Colonic mucosa (tissue), 4 donors: ENCODE data around the gene PRLR. TPM values are rescaled to one million over a fixed set of nuclear protein-coding genes. Genes with fewer than 3 reads are reported as not detected.

ENCODE experiments used
- DNase-seq: peaks from one replicate; pipeline ENCODE4 v3.0.0-alpha.2; 2020
- H3K27ac ChIP-seq: fragments of 200-600 bp; one replicate; pipeline ENCODE4 v1.8.0; 2021
- H3K27me3 ChIP-seq: fragments of 200-600 bp; one replicate; pipeline ENCODE4 v1.8.0; 2021
- H3K36me3 ChIP-seq: fragments of 200-600 bp; one replicate; pipeline ENCODE4 v1.8.0; 2021
- H3K4me1 ChIP-seq: fragments of 200-600 bp; one replicate; pipeline ENCODE4 v1.8.0; 2021; ENCODE audit warnings: mild to moderate bottlenecking
- H3K4me3 ChIP-seq: fragments of 200-600 bp; one replicate; pipeline ENCODE4 v1.8.0; 2021
- H3K9ac ChIP-seq, 2 donors: one replicate each; pipeline ENCODE4 v1.7.0; 2013; ENCODE audit warnings: control low read depth in 2 of 2, low read depth in 2 of 2, low read length in 2 of 2
- H3K9me3 ChIP-seq: fragments of 200-600 bp; one replicate; pipeline ENCODE4 v1.8.0; 2021
- CTCF ChIP-seq: fragments of 200-600 bp; IDR thresholded peaks from one replicate; pipeline ENCODE4 v1.8.0; 2022; ENCODE audit warnings: antibody characterized with exemption, mild to moderate bottlenecking
- intact Hi-C: fragments of 100-400 bp; cut with DNase I; formaldehyde crosslinking; loops from one replicate; pipeline ENCODE4 v1.14.1; 2022
- total RNA-seq, 2 donors: library from RNA; stranded (reverse); fragmentation: NEBNext Ultra II Directional in 1 of 2; extraction: Animal tissue kit (Norgen Biotek cat#: 25700) in 1 of 2; gene quantifications; one replicate each; pipeline ENCODE4 v1.2.1, GENCODE V29; 2021
- donor health status: healthy.
- donor health status: DM: no; HTN: no; CAD: no.
- donor health status: DM: no; HTN: no; CAD: no.

PRLR gene
- total RNA-seq, 2 donors from 2014 or later = 23.7 to 38.6 TPM

GRCh38 chr5:35058374-35058788 lies 171.9 kb downstream of the PRLR start:
- Histone ChIP-seq H3K4me1 (no peaks in the 10 kb centered on the region), H3K4me3 (no peak overlapping the region), H3K27ac (no peak overlapping the region), H3K27me3 (no peaks in the 10 kb centered on the region), H3K36me3 (no peaks in the 10 kb centered on the region), H3K9me3 (no peaks in the 10 kb centered on the region), H3K9ac (no peak overlapping the region)
- intact Hi-C loops = no loop called here
- no peak for DNase-seq
- TF ChIP-seq CTCF = no peak

GRCh38 chr5:35056686-35057085 lies 173.6 kb downstream of the PRLR start:
- no peaks in the 10 kb centered on the region for H3K36me3 ChIP-seq
- H3K9me3 ChIP-seq = no peaks in the 10 kb centered on the region
- DNase-seq = no peak
- TF ChIP-seq CTCF = no peak
- H3K4me3 ChIP-seq = no peak overlapping the region
- H3K27me3 ChIP-seq = no peaks in the 10 kb centered on the region
- H3K27ac ChIP-seq = no peak overlapping the region
- no peaks in the 10 kb centered on the region for H3K4me1 ChIP-seq
- intact Hi-C loops = no loop called here
- H3K9ac ChIP-seq = no peak overlapping the region

GRCh38 chr5:35052838-35053237 lies 177.4 kb downstream of the PRLR start:
- no peak for DNase-seq
- Histone ChIP-seq H3K27me3 (no peaks in the 10 kb centered on the region), H3K9me3 (no peaks in the 10 kb centered on the region), H3K9ac (no peak overlapping the region), H3K4me3 (no peak overlapping the region), H3K4me1 (no peaks in the 10 kb centered on the region), H3K27ac (no peak overlapping the region), H3K36me3 (no peaks in the 10 kb centered on the region)
- no peak for TF ChIP-seq CTCF
- intact Hi-C loops = no loop called here

GRCh38 chr5:35050541-35051126 lies 179.7 kb downstream of the PRLR start:
- H3K27ac ChIP-seq = no peak overlapping the region
- intact Hi-C loops = no loop called here
- no peak for DNase-seq

GRCh38 chr5:35048910-35049309 lies 181.4 kb downstream of the PRLR start:
- no peak overlapping the region for H3K27ac ChIP-seq

More at GRCh38 chr5:35050541-35051126, 179.7 kb downstream of the PRLR start:
- Histone ChIP-seq H3K4me1 (no peaks in the 10 kb centered on the region), H3K9ac (no peak overlapping the region), H3K9me3 (no peaks in the 10 kb centered on the region), H3K4me3 (no peak overlapping the region), H3K27me3 (no peaks in the 10 kb centered on the region), H3K36me3 (no peaks in the 10 kb centered on the region)
- TF ChIP-seq CTCF = no peak

More at GRCh38 chr5:35048910-35049309, 181.4 kb downstream of the PRLR start:
- intact Hi-C loops = no loop called here
- Histone ChIP-seq H3K36me3 (no peaks in the 10 kb centered on the region), H3K4me1 (no peaks in the 10 kb centered on the region), H3K27me3 (no peaks in the 10 kb centered on the region), H3K4me3 (no peak overlapping the region), H3K9me3 (no peaks in the 10 kb centered on the region), H3K9ac (no peak overlapping the region)
- no peak for DNase-seq
- no peak for TF ChIP-seq CTCF
